Esophagus squamous epithelium (tissue), 4 donors: ENCODE measurements around the gene SHOC1.

ENCODE experiments used
- CTCF ChIP-seq, 6 experiments: fragments of 450-650 bp in 4 of 6; fragments of 200-600 bp in 2 of 6; sonication (generic) in 2 of 6; IDR thresholded peaks; one replicate each; pipeline ENCODE4 v1.5.1; 2016 to 2019; ENCODE audit warnings: antibody characterized with exemption in 6 of 6, mild to moderate bottlenecking in 4 of 6, moderate library complexity in 4 of 6
- POLR2A ChIP-seq, 4 donors: fragments of 450-650 bp; IDR thresholded peaks; one replicate each; pipeline ENCODE4 v1.6.1; 2017; ENCODE audit warnings: antibody characterized with exemption in 4 of 4, mild to moderate bottlenecking in 4 of 4, moderate library complexity in 3 of 4

- TF ChIP-seq POLR2A (IDR thresholded peaks at IDR 0.05) (no peak), CTCF (IDR thresholded peaks at IDR 0.05) (no peak)
Measured at GRCh38 chr9:111766066-111766465, 28.7 kb downstream of the SHOC1 start.
